ENCODE results near the gene SATB2.

DNA sequence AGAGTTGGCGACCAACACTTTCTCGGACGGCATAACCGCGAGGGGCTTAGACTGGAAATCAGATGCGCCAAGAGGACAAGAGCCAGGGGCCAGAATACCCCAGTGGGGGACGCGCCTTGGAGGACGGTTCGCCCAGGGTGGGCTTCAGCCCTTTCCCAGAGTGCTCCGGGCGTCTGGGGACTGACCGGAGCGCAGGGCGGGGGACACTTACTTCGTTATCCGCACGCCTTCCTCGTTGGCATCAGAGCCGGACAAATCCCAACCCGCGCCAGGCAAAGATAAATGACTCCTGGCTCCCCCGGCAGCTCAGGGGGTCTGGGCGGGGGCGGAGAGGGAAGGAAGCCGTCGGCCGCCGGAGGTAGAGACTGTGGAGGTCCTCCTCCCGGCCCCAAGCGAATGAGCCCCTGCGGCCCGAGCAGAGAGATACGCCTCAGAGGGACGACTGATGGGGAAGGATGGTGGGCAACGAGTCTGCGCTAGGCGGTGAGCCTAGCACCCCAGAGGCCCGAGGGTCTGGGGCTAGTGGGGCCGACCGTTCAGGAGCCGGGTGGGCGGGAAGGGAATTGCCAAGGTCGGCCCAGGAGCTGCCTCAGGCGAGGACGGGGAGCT, 4.7 kb upstream of the SATB2 start:
- TF ChIP-seq POLR2A (IDR thresholded peaks at IDR 0.05): no peak
- TF ChIP-seq, protein P1, sequence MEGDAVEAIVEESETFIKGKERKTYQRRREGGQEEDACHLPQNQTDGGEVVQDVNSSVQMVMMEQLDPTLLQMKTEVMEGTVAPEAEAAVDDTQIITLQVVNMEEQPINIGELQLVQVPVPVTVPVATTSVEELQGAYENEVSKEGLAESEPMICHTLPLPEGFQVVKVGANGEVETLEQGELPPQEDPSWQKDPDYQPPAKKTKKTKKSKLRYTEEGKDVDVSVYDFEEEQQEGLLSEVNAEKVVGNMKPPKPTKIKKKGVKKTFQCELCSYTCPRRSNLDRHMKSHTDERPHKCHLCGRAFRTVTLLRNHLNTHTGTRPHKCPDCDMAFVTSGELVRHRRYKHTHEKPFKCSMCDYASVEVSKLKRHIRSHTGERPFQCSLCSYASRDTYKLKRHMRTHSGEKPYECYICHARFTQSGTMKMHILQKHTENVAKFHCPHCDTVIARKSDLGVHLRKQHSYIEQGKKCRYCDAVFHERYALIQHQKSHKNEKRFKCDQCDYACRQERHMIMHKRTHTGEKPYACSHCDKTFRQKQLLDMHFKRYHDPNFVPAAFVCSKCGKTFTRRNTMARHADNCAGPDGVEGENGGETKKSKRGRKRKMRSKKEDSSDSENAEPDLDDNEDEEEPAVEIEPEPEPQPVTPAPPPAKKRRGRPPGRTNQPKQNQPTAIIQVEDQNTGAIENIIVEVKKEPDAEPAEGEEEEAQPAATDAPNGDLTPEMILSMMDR (IDR thresholded peaks at IDR 0.05): no peak

Data from lower leg skin (tissue), 3 donors.